Measurements from ENCODE around the gene GBF1. TPM values are rescaled to one million over a fixed set of nuclear protein-coding genes. Genes with fewer than 3 reads are reported as not detected.

GBF1 gene
- total and polyA plus RNA-seq, 2 of the 13 experiments (the other 11 are each of a cell fraction or from before 2014, with no cell fraction given), result 17.1 to 21.9 TPM

GRCh38 chr10:102311025-102311420, 65.7 kb downstream of the GBF1 start:
- TF ChIP-seq ZNF577 (CRISPR knock-in tag; IDR thresholded peaks at IDR 0.05; ENCODE audit: borderline replicate concordance, low read depth) (no peak), ETV6 (CRISPR knock-in tag; conservative IDR thresholded peaks at IDR 0.05) (no peak), ZMAT3 (CRISPR knock-in tag; conservative IDR thresholded peaks at IDR 0.05) (no peak), HIC2 (CRISPR knock-in tag; IDR thresholded peaks at IDR 0.05; ENCODE audit: low read depth) (no peak), HOXA7 (CRISPR knock-in tag; IDR thresholded peaks at IDR 0.05) (no peak), ATF7 (IDR thresholded peaks at IDR 0.05) (no peak), ATF7 (CRISPR knock-in tag; IDR thresholded peaks at IDR 0.05) (no peak), MXI1 (IDR thresholded peaks at IDR 0.05; ENCODE audit: borderline replicate concordance, low read depth, low read length) (0 out of 3 replicates have a peak, but pooled peaks have one; percentile 3)

More at GRCh38 chr10:102311025-102311420, 65.7 kb downstream of the GBF1 start:
- H2AFZ ChIP-seq (ENCODE audit: low read length), result no peak overlapping the region
- intact Hi-C loops (cut with micrococcal nuclease; ENCODE audit: unreplicated experiment), result no loop called here
- BruUV-seq (replicated peaks), result no TSS peak
- peak overlapping the region; percentile 20 for H3K27ac ChIP-seq (ENCODE audit: extremely low read length, insufficient read depth, low read length)
- H3K27me3 ChIP-seq (ENCODE audit: control insufficient read depth in 1 of 2, insufficient read depth in 2 of 2, low read length in 2 of 2), result no peaks in the 10 kb centered on the region; a peak in 1 of 5 replicates
- H3K4me2 ChIP-seq (ENCODE audit: low read depth, low read length), result peak overlapping the region; percentile 36; the same call in 1 of the 2 replicates
- in situ Hi-C loops (cut with HindIII; ENCODE audit: extremely low pct_ligation_motif_present, low pct_unique_long_range_greater_than_20kb), result no loop called here
- peaks cover 31% of the 10 kb centered on the region for H3K79me2 ChIP-seq (ENCODE audit: insufficient read depth, low read length)
- peak; percentile 32; the same call in 2 of the 3 replicates for ATAC-seq
- H4K20me1 ChIP-seq (ENCODE audit: insufficient read depth, low read length), result peaks cover 5% of the 10 kb centered on the region; the same call in 1 of the 2 replicates
- DNase-seq (ENCODE audit: low spot score), result no peak
- ChIA-PET CTCF (ENCODE audit: low intra/inter-chr PET ratio, low total read pairs) (no interaction called here), POLR2A (no interaction called here)
- WGBS (ENCODE audit: low lambda C conversion rate), result 94% methylated on average over 3 of the region's 3 CpGs
- peaks cover 5 to 6% of the 10 kb centered on the region in 2 experiments; a peak in 3 of 5 replicates for H3K36me3 ChIP-seq (replicated peaks in 1 of 2; ENCODE audit: control insufficient read depth in 1 of 2, insufficient read depth in 2 of 2, low read length in 2 of 2)
- H3K9ac ChIP-seq (ENCODE audit: insufficient read depth, low read depth, low read length), result no peak overlapping the region
- H3K4me3 ChIP-seq (replicated peaks in 1 of 3; ENCODE audit: insufficient read depth in 1 of 3, low read depth in 2 of 3, low read length in 3 of 3), result no peak overlapping the region
- H3K4me1 ChIP-seq (ENCODE audit: insufficient read depth, low read length), result peaks cover 27% of the 10 kb centered on the region
- H3K9me3 ChIP-seq (ENCODE audit: low read length), result no peaks in the 10 kb centered on the region
- FAIRE-seq, result no peak
